Activated T-helper 1 cell treated with anti-CD3 and anti-CD28 coated beads, Interleukin-12 subunit alpha, Interleukin-12 subunit beta, Interleukin-2, Interleukin-4 antibody, amounts not matched to agents 30 ng/mL and 10 ng/mL and 1 ng/mL, durations not matched to agents 14 hours and 24 hours and 36 hours (primary cell): ENCODE results near the gene ITFG1. TPM values are rescaled to one million over a fixed set of nuclear protein-coding genes. Genes with fewer than 3 reads are reported as not detected.
"Not testable (repeated sequence)": the region's sequence is repeated elsewhere in the genome, so short reads cannot be mapped to it uniquely, and the experiment has no call there.

Experiments used
- DNase-seq: peaks from one replicate; pipeline ENCODE4 v3.0.0; 2021; ENCODE audit warnings: low spot score
- H3K27ac Mint-ChIP-seq: one replicate; pipeline ENCODE4 v1.8.0; 2021; ENCODE audit warnings: mild to moderate bottlenecking, mixed read lengths
- H3K27me3 Mint-ChIP-seq: one replicate; pipeline ENCODE4 v1.8.0; 2022; ENCODE audit warnings: mild to moderate bottlenecking, moderate library complexity, mixed read lengths; ENCODE audit not compliant: insufficient read depth
- H3K36me3 Mint-ChIP-seq: one replicate; pipeline ENCODE4 v1.8.0; 2021; ENCODE audit warnings: low read depth, mixed read lengths
- H3K4me1 Mint-ChIP-seq: one replicate; pipeline ENCODE4 v1.8.0; 2021; ENCODE audit warnings: low read depth, mixed read lengths
- H3K4me3 Mint-ChIP-seq: one replicate; pipeline ENCODE4 v1.8.0; 2021; ENCODE audit warnings: mild to moderate bottlenecking, moderate library complexity, mixed read lengths
- H3K9me3 Mint-ChIP-seq: one replicate; pipeline ENCODE4 v1.8.0; 2021; ENCODE audit warnings: mixed read lengths
- intact Hi-C: fragments of 100-400 bp; cut with micrococcal nuclease; formaldehyde crosslinking; loops from one replicate; pipeline ENCODE4 v1.15.1; 2024
- total RNA-seq: library from RNA; stranded (reverse); gene quantifications from 2 replicates; pipeline ENCODE4 v1.2.3, GENCODE V29; 2022

ITFG1 gene
- total RNA-seq, 1 donor from 2014 or later = 25.4 TPM

DNA sequence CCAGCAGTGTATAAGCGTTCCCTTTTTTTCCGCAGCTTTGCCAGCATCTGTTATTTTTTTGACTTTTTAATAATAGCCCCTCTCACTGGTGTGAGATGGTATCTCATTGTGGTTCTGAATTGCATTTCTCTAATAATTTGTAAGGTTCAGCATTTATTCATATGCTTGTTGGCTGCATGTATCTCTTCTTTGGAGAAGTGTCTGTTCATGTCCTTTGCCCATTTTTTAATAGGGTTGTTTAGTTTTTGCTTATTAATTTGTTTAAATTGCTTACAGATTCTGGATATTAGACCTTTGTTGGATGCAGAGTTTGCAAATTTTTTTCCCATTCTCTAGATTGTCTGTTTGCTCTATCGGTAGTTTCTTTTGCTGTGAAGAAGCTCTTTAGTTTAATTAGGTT lies 27.2 kb upstream of the ITFG1 start:
- no peak overlapping the region for H3K27ac Mint-ChIP-seq
- H3K9me3 Mint-ChIP-seq = peaks cover 11% of the 10 kb centered on the region
- peaks cover 7% of the 10 kb centered on the region for H3K36me3 Mint-ChIP-seq
- no peaks in the 10 kb centered on the region for H3K27me3 Mint-ChIP-seq
- DNase-seq = no peak
- H3K4me1 Mint-ChIP-seq = peaks cover 11% of the 10 kb centered on the region
- intact Hi-C loops = no loop called here
- H3K4me3 Mint-ChIP-seq = no peak overlapping the region

- H3K4me3 Mint-ChIP-seq = no peak overlapping the region
- peaks cover 7% of the 10 kb centered on the region for H3K36me3 Mint-ChIP-seq
Observed at GRCh38 chr16:47486856-47487255, 26.0 kb upstream of the ITFG1 start.

DNA sequence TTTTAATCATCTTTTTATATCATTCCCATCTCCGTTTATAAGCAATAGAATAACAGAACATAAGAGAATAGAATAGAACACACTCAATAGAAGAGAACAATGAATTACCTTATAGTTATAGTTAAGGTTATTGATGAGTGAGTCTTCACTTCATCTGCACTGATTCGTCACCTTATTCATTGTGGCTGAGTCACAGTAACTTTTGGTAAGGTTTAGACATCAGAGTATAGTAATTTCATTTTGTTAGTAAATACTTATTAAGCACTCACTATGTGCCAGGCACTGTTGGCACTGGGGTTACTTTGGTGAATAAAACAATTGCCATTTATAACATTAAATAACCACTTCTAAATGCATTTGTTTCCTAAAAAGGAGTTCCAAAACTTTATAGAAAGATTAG lies 22.8 kb upstream of the ITFG1 start:
- Mint-ChIP-seq H3K27me3 (no peaks in the 10 kb centered on the region), H3K4me3 (no peak overlapping the region), H3K9me3 (no peaks in the 10 kb centered on the region), H3K36me3 (peaks cover 2% of the 10 kb centered on the region), H3K27ac (no peak overlapping the region), H3K4me1 (peaks cover 21% of the 10 kb centered on the region)
- intact Hi-C loops = no loop called here
- DNase-seq = no peak

More at GRCh38 chr16:47486856-47487255, 26.0 kb upstream of the ITFG1 start:
- no peak for DNase-seq
- intact Hi-C loops = no loop called here
- no peaks in the 10 kb centered on the region for H3K27me3 Mint-ChIP-seq
- H3K27ac Mint-ChIP-seq = no peak overlapping the region
- peaks cover 11% of the 10 kb centered on the region for H3K9me3 Mint-ChIP-seq
- H3K4me1 Mint-ChIP-seq = peaks cover 2% of the 10 kb centered on the region

GRCh38 chr16:47481698-47482374 lies 21.0 kb upstream of the ITFG1 start:
- Mint-ChIP-seq H3K27me3 (no peaks in the 10 kb centered on the region), H3K9me3 (no peaks in the 10 kb centered on the region), H3K4me1 (peaks cover 21% of the 10 kb centered on the region), H3K27ac (no peak overlapping the region), H3K36me3 (no peaks in the 10 kb centered on the region), H3K4me3 (no peak overlapping the region)
- no peak for DNase-seq
- intact Hi-C loops = no loop called here

DNA sequence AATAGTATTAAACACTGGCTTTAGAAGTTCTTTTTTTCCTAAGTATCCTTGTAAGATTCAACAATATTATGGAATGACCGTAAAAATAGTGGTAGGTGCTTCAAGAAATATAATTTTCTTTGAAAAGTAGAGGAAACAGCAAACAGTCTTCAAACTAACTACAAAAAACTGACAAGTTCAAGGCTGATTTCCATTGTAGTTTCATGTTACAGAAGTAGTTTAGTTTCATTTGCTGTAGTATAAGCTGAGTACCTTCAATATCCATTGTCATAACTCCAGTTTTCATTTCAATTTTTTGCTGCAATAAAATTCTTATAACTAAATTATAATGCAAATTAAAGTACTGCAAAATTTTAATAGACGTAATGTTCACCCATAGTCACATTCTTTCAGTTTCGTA lies 19.5 kb upstream of the ITFG1 start:
- no peak overlapping the region for H3K4me3 Mint-ChIP-seq
- H3K27me3 Mint-ChIP-seq = no peaks in the 10 kb centered on the region
- H3K9me3 Mint-ChIP-seq = no peaks in the 10 kb centered on the region
- DNase-seq = no peak
- H3K36me3 Mint-ChIP-seq = no peaks in the 10 kb centered on the region
- H3K27ac Mint-ChIP-seq = no peak overlapping the region
- peaks cover 21% of the 10 kb centered on the region for H3K4me1 Mint-ChIP-seq
- intact Hi-C loops = no loop called here

DNA sequence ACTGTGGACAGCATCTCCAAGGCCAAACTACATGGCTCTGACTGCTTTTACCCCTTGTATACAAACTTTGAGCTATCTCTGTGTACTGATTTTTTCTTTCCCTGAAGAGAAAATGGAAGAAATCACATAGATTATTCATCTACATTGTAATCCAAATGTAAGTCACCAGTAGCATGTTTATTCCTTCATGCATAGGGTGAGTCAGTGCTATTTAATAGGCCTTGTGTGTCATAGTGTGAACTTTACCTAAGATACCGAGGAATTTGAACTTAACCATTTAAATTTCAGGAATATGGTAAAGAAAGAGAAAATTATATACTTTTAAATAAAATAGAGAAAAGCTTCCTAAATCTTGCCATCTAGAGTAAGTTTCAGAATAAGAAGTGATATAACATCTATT lies 16.8 kb upstream of the ITFG1 start:
- DNase-seq = no peak
- H3K36me3 Mint-ChIP-seq = peaks cover 2% of the 10 kb centered on the region
- no peaks in the 10 kb centered on the region for H3K27me3 Mint-ChIP-seq
- intact Hi-C loops = no loop called here
- no peaks in the 10 kb centered on the region for H3K9me3 Mint-ChIP-seq
- no peak overlapping the region for H3K4me3 Mint-ChIP-seq
- H3K4me1 Mint-ChIP-seq = peaks cover 21% of the 10 kb centered on the region
- H3K27ac Mint-ChIP-seq = no peak overlapping the region

DNA sequence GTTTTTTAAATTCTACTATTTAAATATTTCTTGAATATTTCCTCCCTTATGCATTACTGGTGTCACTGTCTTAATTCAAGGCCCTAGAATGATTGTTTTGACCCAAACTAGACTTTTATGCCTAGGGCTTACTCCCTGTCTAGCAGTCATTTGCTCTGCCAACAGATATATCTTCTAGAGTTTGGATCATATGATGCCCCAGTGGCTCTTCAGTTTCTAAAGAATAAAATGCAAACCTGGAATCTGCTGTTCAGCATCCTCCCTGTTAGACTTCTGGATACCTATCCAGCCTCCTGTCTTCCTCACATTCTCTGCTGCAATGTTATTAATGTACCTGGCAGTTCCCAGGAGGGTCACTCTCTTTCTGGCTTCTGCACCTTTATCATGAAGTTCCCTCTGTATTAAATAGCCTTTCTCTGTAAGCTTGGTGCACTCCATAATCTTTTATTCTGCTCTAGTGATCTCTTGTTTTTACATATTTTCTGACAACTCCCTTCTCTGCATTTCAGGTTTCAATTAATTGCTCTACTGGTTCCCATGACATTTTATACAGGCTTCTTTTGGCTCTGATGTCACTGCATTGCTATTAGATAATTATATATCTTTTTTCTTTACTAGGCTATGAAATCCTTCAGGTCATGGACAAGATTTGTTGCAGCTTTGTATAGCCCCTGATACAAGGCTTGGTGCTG lies 15.9 kb upstream of the ITFG1 start:
- Mint-ChIP-seq H3K4me3 (no peak overlapping the region), H3K27me3 (no peaks in the 10 kb centered on the region), H3K9me3 (no peaks in the 10 kb centered on the region), H3K27ac (no peak overlapping the region), H3K4me1 (peaks cover 18% of the 10 kb centered on the region), H3K36me3 (peaks cover 2% of the 10 kb centered on the region)
- DNase-seq = no peak
- intact Hi-C loops = no loop called here

DNA sequence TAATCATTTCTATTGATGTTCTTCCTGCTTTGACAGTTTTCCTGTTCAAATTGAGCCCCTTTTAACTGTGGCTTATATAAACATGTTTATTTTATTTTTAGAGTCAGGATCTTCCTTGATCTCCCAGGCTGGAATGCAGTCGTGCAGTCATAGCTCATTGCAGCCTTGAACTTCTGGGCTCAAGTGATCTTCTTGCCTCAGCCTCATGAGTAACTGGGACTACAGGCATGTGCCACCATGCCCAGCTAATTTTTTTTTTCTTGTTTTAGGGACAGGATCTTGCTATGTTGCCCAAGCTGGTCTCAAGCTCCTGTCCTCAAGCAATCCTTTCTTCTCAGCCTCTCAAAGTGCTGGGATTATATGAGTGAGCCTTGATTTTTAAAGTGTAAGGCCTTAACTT lies 14.9 kb upstream of the ITFG1 start:
- peaks cover 12% of the 10 kb centered on the region for H3K4me1 Mint-ChIP-seq
- H3K4me3 Mint-ChIP-seq = no peak overlapping the region
- no peak overlapping the region for H3K27ac Mint-ChIP-seq
- intact Hi-C loops = no loop called here
- DNase-seq = no peak
- H3K9me3 Mint-ChIP-seq = no peaks in the 10 kb centered on the region
- no peaks in the 10 kb centered on the region for H3K27me3 Mint-ChIP-seq
- peaks cover 2% of the 10 kb centered on the region for H3K36me3 Mint-ChIP-seq

GRCh38 chr16:47473792-47474191 lies 12.9 kb upstream of the ITFG1 start:
- H3K4me3 Mint-ChIP-seq = no peak overlapping the region
- no peaks in the 10 kb centered on the region for H3K9me3 Mint-ChIP-seq
- DNase-seq = no peak
- intact Hi-C loops = no loop called here
- no peaks in the 10 kb centered on the region for H3K27me3 Mint-ChIP-seq
- no peaks in the 10 kb centered on the region for H3K4me1 Mint-ChIP-seq
- H3K36me3 Mint-ChIP-seq = peaks cover 5% of the 10 kb centered on the region
- no peak overlapping the region for H3K27ac Mint-ChIP-seq

GRCh38 chr16:47473004-47473403 lies 12.1 kb upstream of the ITFG1 start:
- H3K4me1 Mint-ChIP-seq, H3K4me3 Mint-ChIP-seq, H3K9me3 Mint-ChIP-seq, intact Hi-C loops, H3K36me3 Mint-ChIP-seq, H3K27me3 Mint-ChIP-seq, DNase-seq, H3K27ac Mint-ChIP-seq: not testable (repeated sequence)

GRCh38 chr16:47470810-47471209 lies 9.9 kb upstream of the ITFG1 start:
- no peak overlapping the region for H3K4me3 Mint-ChIP-seq

DNA sequence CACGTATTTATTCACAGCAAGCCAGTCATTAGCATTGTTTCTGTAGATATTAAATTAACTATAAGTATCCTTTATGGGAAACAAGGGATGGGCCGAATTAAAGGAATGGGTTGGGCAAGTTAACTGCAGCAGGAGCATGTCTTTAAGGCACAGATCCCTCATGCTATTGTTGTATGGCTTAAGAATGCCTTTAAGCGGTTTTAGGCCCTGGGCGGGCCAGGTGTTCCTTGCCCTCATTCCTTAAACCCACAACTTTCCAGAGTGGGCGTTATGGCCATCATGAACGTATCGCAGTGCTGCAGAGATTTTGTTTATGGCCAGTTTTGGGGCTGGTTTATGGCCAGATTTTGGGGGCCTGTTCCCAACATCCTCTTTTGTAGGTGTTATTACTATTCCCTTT lies 9.3 kb upstream of the ITFG1 start:
- Mint-ChIP-seq H3K27ac (no peak overlapping the region), H3K27me3 (no peaks in the 10 kb centered on the region), H3K4me3 (no peak overlapping the region), H3K36me3 (peaks cover 6% of the 10 kb centered on the region), H3K9me3 (no peaks in the 10 kb centered on the region), H3K4me1 (peaks cover 10% of the 10 kb centered on the region)
- no peak for DNase-seq
- intact Hi-C loops = no loop called here

More at GRCh38 chr16:47470810-47471209, 9.9 kb upstream of the ITFG1 start:
- Mint-ChIP-seq H3K27me3 (no peaks in the 10 kb centered on the region), H3K27ac (no peak overlapping the region), H3K4me1 (peaks cover 4% of the 10 kb centered on the region), H3K9me3 (no peaks in the 10 kb centered on the region), H3K36me3 (peaks cover 6% of the 10 kb centered on the region)
- no peak for DNase-seq
- intact Hi-C loops = no loop called here

GRCh38 chr16:47469227-47469626 lies 8.4 kb upstream of the ITFG1 start:
- H3K27ac Mint-ChIP-seq = no peak overlapping the region
- intact Hi-C loops = loop anchor here (10.0 kb wide), 2 partner anchors 524 to 674 kb away; no protein-coding TSS in a partner anchor
- H3K4me1 Mint-ChIP-seq = peaks cover 11% of the 10 kb centered on the region

More at GRCh38 chr16:47469227-47469626, 8.4 kb upstream of the ITFG1 start:
- Mint-ChIP-seq H3K9me3 (no peaks in the 10 kb centered on the region), H3K4me3 (no peak overlapping the region), H3K36me3 (peaks cover 8% of the 10 kb centered on the region), H3K27me3 (no peaks in the 10 kb centered on the region)
- no peak for DNase-seq
